Measurements from ENCODE around the gene MTMR3.
"Not testable (repeated sequence)": the region's sequence is repeated elsewhere in the genome, so short reads cannot be mapped to it uniquely, and the experiment has no call there.

Gene MTMR3

GRCh38 chr22:29860006-29860766 is 22.8 kb upstream of the MTMR3 start:
- Histone ChIP-seq H3K4me2 (ENCODE audit: low read length, poor library complexity, severe bottlenecking) (no peak overlapping the region), H3K18ac (ENCODE audit: low read depth in 1 of 2, low read length in 2 of 2) (no peak overlapping the region), H3K27me3 (ENCODE audit: control insufficient read depth in 1 of 2, insufficient read depth in 1 of 2, low read length in 2 of 2) (peaks cover 0 to 7% of the 10 kb centered on the region in 2 experiments), H3K9me3 (ENCODE audit: control insufficient read depth, low read length) (no peaks in the 10 kb centered on the region), H3K4ac (ENCODE audit: low read depth in 1 of 2, low read length in 2 of 2) (no peak overlapping the region), H3K14ac (ENCODE audit: low read length in 2 of 2) (no peak overlapping the region), H3K23ac (ENCODE audit: low read length in 2 of 2) (no peak overlapping the region), H3K4me3 (ENCODE audit: insufficient read depth in 1 of 2, low read depth in 1 of 2, low read length in 2 of 2) (no peak overlapping the region), H3K27ac (ENCODE audit: low read length, poor library complexity, severe bottlenecking) (no peak overlapping the region), H3K4me1 (ENCODE audit: control insufficient read depth, insufficient read depth, low read depth, low read length) (no peaks in the 10 kb centered on the region), H3K36me3 (ENCODE audit: control insufficient read depth in 1 of 2, insufficient read depth in 2 of 2, low read depth in 1 of 2, low read length in 2 of 2) (no peaks in the 10 kb centered on the region), H4K91ac (ENCODE audit: low read length) (no peak overlapping the region), H2BK15ac (ENCODE audit: low read depth, poor library complexity, severe bottlenecking) (no peak overlapping the region), H2BK12ac (ENCODE audit: low read length in 2 of 2) (no peak overlapping the region), H2BK5ac (ENCODE audit: low read depth, low read length, poor library complexity, severe bottlenecking) (no peak overlapping the region), H3K79me1 (replicated peaks; ENCODE audit: low read length, poor library complexity, severe bottlenecking) (no peaks in the 10 kb centered on the region), H3K9ac (ENCODE audit: low read length) (no peak overlapping the region), H4K8ac (ENCODE audit: low read length) (no peak overlapping the region), H2AFZ (ENCODE audit: low read depth, low read length) (no peak overlapping the region), H2AK5ac (ENCODE audit: low read length, severe bottlenecking) (no peak overlapping the region), H2BK120ac (ENCODE audit: low read depth, low read length) (no peak overlapping the region)
- 93% methylated on average over 2 of the region's 2 CpGs for WGBS
- no peak for DNase-seq

- H3K9me3 ChIP-seq (ENCODE audit: control insufficient read depth, low read length): no peaks in the 10 kb centered on the region
- no peaks in the 10 kb centered on the region for H3K4me1 ChIP-seq (ENCODE audit: control insufficient read depth, insufficient read depth, low read depth, low read length)
- H2BK12ac ChIP-seq (ENCODE audit: low read length in 2 of 2): no peak overlapping the region
- H4K8ac ChIP-seq (ENCODE audit: low read length): no peak overlapping the region
- H3K4ac ChIP-seq (ENCODE audit: low read depth in 1 of 2, low read length in 2 of 2): no peak overlapping the region
- no peak overlapping the region for H3K14ac ChIP-seq (ENCODE audit: low read length in 2 of 2)
- H2BK120ac ChIP-seq (ENCODE audit: low read depth, low read length): no peak overlapping the region
- no peak overlapping the region for H3K27ac ChIP-seq (ENCODE audit: low read length, poor library complexity, severe bottlenecking)
- H4K91ac ChIP-seq (ENCODE audit: low read length): no peak overlapping the region
- no peak overlapping the region for H3K23ac ChIP-seq (ENCODE audit: low read length in 2 of 2)
- H2BK5ac ChIP-seq (ENCODE audit: low read depth, low read length, poor library complexity, severe bottlenecking): no peak overlapping the region
- H3K36me3 ChIP-seq (ENCODE audit: control insufficient read depth in 1 of 2, insufficient read depth in 2 of 2, low read depth in 1 of 2, low read length in 2 of 2): no peaks in the 10 kb centered on the region
- WGBS: 94% methylated on average over 2 of the region's 2 CpGs
- no peak overlapping the region for H3K4me2 ChIP-seq (ENCODE audit: low read length, poor library complexity, severe bottlenecking)
- no peak for DNase-seq
- no peak overlapping the region for H3K18ac ChIP-seq (ENCODE audit: low read depth in 1 of 2, low read length in 2 of 2)
- H3K4me3 ChIP-seq (ENCODE audit: insufficient read depth in 1 of 2, low read depth in 1 of 2, low read length in 2 of 2): no peak overlapping the region
- H2BK15ac ChIP-seq (ENCODE audit: low read depth, poor library complexity, severe bottlenecking): no peak overlapping the region
- peaks cover 0 to 7% of the 10 kb centered on the region in 2 experiments for H3K27me3 ChIP-seq (ENCODE audit: control insufficient read depth in 1 of 2, insufficient read depth in 1 of 2, low read length in 2 of 2)
- H2AK5ac ChIP-seq (ENCODE audit: low read length, severe bottlenecking): no peak overlapping the region
- H3K79me1 ChIP-seq (replicated peaks; ENCODE audit: low read length, poor library complexity, severe bottlenecking): no peaks in the 10 kb centered on the region
- no peak overlapping the region for H3K9ac ChIP-seq (ENCODE audit: low read length)
- H2AFZ ChIP-seq (ENCODE audit: low read depth, low read length): no peak overlapping the region
Measured at GRCh38 chr22:29861672-29862297, 21.2 kb upstream of the MTMR3 start.

GRCh38 chr22:29865572-29865971 is 17.4 kb upstream of the MTMR3 start:
- not testable (repeated sequence) for H3K79me1 ChIP-seq (replicated peaks; ENCODE audit: low read length, poor library complexity, severe bottlenecking); DNase-seq
- 89% methylated on average over 8 of the region's 13 CpGs for WGBS

GRCh38 chr22:29867260-29867659 is 15.7 kb upstream of the MTMR3 start:
- no peak for DNase-seq
- Histone ChIP-seq H3K9me3 (ENCODE audit: control insufficient read depth, low read length) (no peaks in the 10 kb centered on the region), H4K8ac (ENCODE audit: low read length) (no peak overlapping the region), H3K27me3 (ENCODE audit: control insufficient read depth in 1 of 2, insufficient read depth in 1 of 2, low read length in 2 of 2) (peaks cover 0 to 17% of the 10 kb centered on the region in 2 experiments), H3K18ac (ENCODE audit: low read depth in 1 of 2, low read length in 2 of 2) (no peak overlapping the region), H2BK15ac (ENCODE audit: low read depth, poor library complexity, severe bottlenecking) (no peak overlapping the region), H3K4me3 (ENCODE audit: insufficient read depth in 1 of 2, low read depth in 1 of 2, low read length in 2 of 2) (no peak overlapping the region), H3K4ac (ENCODE audit: low read depth in 1 of 2, low read length in 2 of 2) (no peak overlapping the region), H2AFZ (ENCODE audit: low read depth, low read length) (no peak overlapping the region), H3K79me1 (replicated peaks; ENCODE audit: low read length, poor library complexity, severe bottlenecking) (no peaks in the 10 kb centered on the region), H2AK5ac (ENCODE audit: low read length, severe bottlenecking) (no peak overlapping the region), H4K91ac (ENCODE audit: low read length) (no peak overlapping the region), H3K27ac (ENCODE audit: low read length, poor library complexity, severe bottlenecking) (no peak overlapping the region), H3K4me1 (ENCODE audit: control insufficient read depth, insufficient read depth, low read depth, low read length) (peaks cover 17% of the 10 kb centered on the region), H3K36me3 (ENCODE audit: control insufficient read depth in 1 of 2, insufficient read depth in 2 of 2, low read depth in 1 of 2, low read length in 2 of 2) (no peaks in the 10 kb centered on the region), H3K14ac (ENCODE audit: low read length in 2 of 2) (no peak overlapping the region), H3K9ac (ENCODE audit: low read length) (no peak overlapping the region), H3K23ac (ENCODE audit: low read length in 2 of 2) (no peak overlapping the region), H2BK12ac (ENCODE audit: low read length in 2 of 2) (no peak overlapping the region), H2BK5ac (ENCODE audit: low read depth, low read length, poor library complexity, severe bottlenecking) (no peak overlapping the region), H2BK120ac (ENCODE audit: low read depth, low read length) (no peak overlapping the region), H3K4me2 (ENCODE audit: low read length, poor library complexity, severe bottlenecking) (no peak overlapping the region)

More at GRCh38 chr22:29865572-29865971, 17.4 kb upstream of the MTMR3 start:
- H2BK5ac ChIP-seq (ENCODE audit: low read depth, low read length, poor library complexity, severe bottlenecking); H3K4me3 ChIP-seq (ENCODE audit: insufficient read depth in 1 of 2, low read depth in 1 of 2, low read length in 2 of 2); H3K4me1 ChIP-seq (ENCODE audit: control insufficient read depth, insufficient read depth, low read depth, low read length); H2AK5ac ChIP-seq (ENCODE audit: low read length, severe bottlenecking); H2AFZ ChIP-seq (ENCODE audit: low read depth, low read length); H3K14ac ChIP-seq (ENCODE audit: low read length in 2 of 2); H2BK120ac ChIP-seq (ENCODE audit: low read depth, low read length); H3K9ac ChIP-seq (ENCODE audit: low read length); H3K4me2 ChIP-seq (ENCODE audit: low read length, poor library complexity, severe bottlenecking); H3K18ac ChIP-seq (ENCODE audit: low read depth in 1 of 2, low read length in 2 of 2); H3K23ac ChIP-seq (ENCODE audit: low read length in 2 of 2); H3K4ac ChIP-seq (ENCODE audit: low read depth in 1 of 2, low read length in 2 of 2); H3K36me3 ChIP-seq (ENCODE audit: control insufficient read depth in 1 of 2, insufficient read depth in 2 of 2, low read depth in 1 of 2, low read length in 2 of 2); H4K8ac ChIP-seq (ENCODE audit: low read length); H2BK15ac ChIP-seq (ENCODE audit: low read depth, poor library complexity, severe bottlenecking); H3K9me3 ChIP-seq (ENCODE audit: control insufficient read depth, low read length); H4K91ac ChIP-seq (ENCODE audit: low read length); H2BK12ac ChIP-seq (ENCODE audit: low read length in 2 of 2); H3K27ac ChIP-seq (ENCODE audit: low read length, poor library complexity, severe bottlenecking): not testable (repeated sequence)
- peaks cover 0 to 11% of the 10 kb centered on the region in 2 experiments for H3K27me3 ChIP-seq (ENCODE audit: control insufficient read depth in 1 of 2, insufficient read depth in 1 of 2, low read length in 2 of 2)

Data from mesenchymal stem cell (in vitro differentiated cells and primary cell).